ENCODE data around the gene RAB3IL1. TPM values are rescaled to one million over a fixed set of nuclear protein-coding genes. Genes with fewer than 3 reads are reported as not detected.

Gene RAB3IL1
- total and polyA plus RNA-seq, 2 of the 13 experiments (the other 11 are each of a cell fraction or from before 2014, with no cell fraction given): 1.2 to 2.0 TPM

- 0 out of 2 replicates have a peak, but pooled peaks have one; percentile 55 for TF ChIP-seq ZNF597 (CRISPR knock-in tag; IDR thresholded peaks at IDR 0.05)
- TF ChIP-seq SSRP1 (CRISPR knock-in tag; IDR thresholded peaks at IDR 0.05): no peak
- no peak for TF ChIP-seq HOXA9 (CRISPR knock-in tag; IDR thresholded peaks at IDR 0.05; ENCODE audit: borderline replicate concordance)
- 0 out of 2 replicates have a peak, but pooled peaks have one; percentile 20 for TF ChIP-seq ZNF331 (CRISPR knock-in tag; IDR thresholded peaks at IDR 0.05)
- peak; percentile 25; the same call in 1 of the 2 replicates for TF ChIP-seq BHLHE40 (IDR thresholded peaks at IDR 0.05; ENCODE audit: low read length)
- peak; percentile 39; the same call in 1 of the 2 replicates for TF ChIP-seq SMC3 (IDR thresholded peaks at IDR 0.05; ENCODE audit: low read length)
- TF ChIP-seq E2F2 (CRISPR knock-in tag; IDR thresholded peaks at IDR 0.05; ENCODE audit: borderline replicate concordance): 0 out of 2 replicates have a peak, but pooled peaks have one; percentile 57
- no peak for TF ChIP-seq ZNF12 (CRISPR knock-in tag; IDR thresholded peaks at IDR 0.05)
- TF ChIP-seq NRL (CRISPR knock-in tag; IDR thresholded peaks at IDR 0.05; ENCODE audit: borderline replicate concordance): peak; percentile 44; the same call in 1 of the 2 replicates
- 0 out of 2 replicates have a peak, but pooled peaks have one; percentile 71 for TF ChIP-seq ZNF513 (CRISPR knock-in tag; conservative IDR thresholded peaks at IDR 0.05)
- peak; percentile 20; the same call in 1 of the 2 replicates for TF ChIP-seq FOXA3 (CRISPR knock-in tag; IDR thresholded peaks at IDR 0.05)
- peak; percentile 36; the same call in 1 of the 2 replicates for TF ChIP-seq ZGPAT (CRISPR knock-in tag; IDR thresholded peaks at IDR 0.05)
- TF ChIP-seq KDM2A (CRISPR knock-in tag; IDR thresholded peaks at IDR 0.05; ENCODE audit: borderline replicate concordance, low read depth): peak; percentile 74; the same call in 1 of the 2 replicates
- TF ChIP-seq PAF1 (CRISPR knock-in tag; IDR thresholded peaks at IDR 0.05): no peak
- peak; percentile 33; the same call in 1 of the 2 replicates for TF ChIP-seq ELF3 (CRISPR knock-in tag; IDR thresholded peaks at IDR 0.05)
- peak; percentile 57; the same call in 1 of the 2 replicates for TF ChIP-seq GABPB1 (CRISPR knock-in tag; IDR thresholded peaks at IDR 0.05)
- TF ChIP-seq NAIF1 (CRISPR knock-in tag; IDR thresholded peaks at IDR 0.05; ENCODE audit: borderline replicate concordance): no peak
- TF ChIP-seq ZNF501 (CRISPR knock-in tag; IDR thresholded peaks at IDR 0.05): peak; percentile 66; the same call in 1 of the 2 replicates
- TF ChIP-seq SMAD3 (CRISPR knock-in tag; IDR thresholded peaks at IDR 0.05): 0 out of 2 replicates have a peak, but pooled peaks have one; percentile 51
- 0 out of 2 replicates have a peak, but pooled peaks have one; percentile 52 for TF ChIP-seq ZNF772 (CRISPR knock-in tag; IDR thresholded peaks at IDR 0.05)
- no peak for TF ChIP-seq ZFP36L2 (CRISPR knock-in tag; IDR thresholded peaks at IDR 0.05)
- TF ChIP-seq HIC2 (CRISPR knock-in tag; IDR thresholded peaks at IDR 0.05; ENCODE audit: low read depth): no peak
- no peak for TF ChIP-seq RCOR2 (CRISPR knock-in tag; IDR thresholded peaks at IDR 0.05)
- TF ChIP-seq ZNF160 (CRISPR knock-in tag; IDR thresholded peaks at IDR 0.05): 0 out of 2 replicates have a peak, but pooled peaks have one; percentile 51
Measured at GRCh38 chr11:61871158-61871597, 46.2 kb downstream of the RAB3IL1 start (continued).
